ENCODE measurements around the gene CYP27A1.

GRCh38 chr2:218798767-218799504, 17.0 kb downstream of the CYP27A1 start:
- TF ChIP-seq CTCF (IDR thresholded peaks at IDR 0.05; ENCODE audit: insufficient read depth, low read length, poor library complexity, severe bottlenecking): no peak
- no peak for TF ChIP-seq EZH2phosphoT487 (conservative IDR thresholded peaks at IDR 0.05; ENCODE audit: low read length)
